ENCODE results near the gene C2CD2L.
A peak's percentile ranks its signal among the peaks of the same experiment; 100 is the strongest.
"Not testable (repeated sequence)": the region's sequence is repeated elsewhere in the genome, so short reads cannot be mapped to it uniquely, and the experiment has no call there.

C2CD2L gene

GRCh38 chr11:119094816-119095065, 12.4 kb upstream of the C2CD2L start:
- FAIRE-seq: no peak
- no peak for DNase-seq (ENCODE audit: insufficient read length, low spot score)
- TF ChIP-seq CTCF (IDR thresholded peaks at IDR 0.05; ENCODE audit: insufficient read depth, missing control alignments): peak; percentile 51

GRCh38 chr11:119095066-119095880, 11.9 kb upstream of the C2CD2L start:
- TF ChIP-seq CTCF (IDR thresholded peaks at IDR 0.05; ENCODE audit: insufficient read depth, missing control alignments): peak; percentile 14
- DNase-seq (ENCODE audit: insufficient read length, low spot score): peak; percentile 89
- FAIRE-seq: peak; percentile 64

- DNase-seq (ENCODE audit: insufficient read length, low spot score) (no peak), FAIRE-seq (no peak)
- TF ChIP-seq CTCF (IDR thresholded peaks at IDR 0.05; ENCODE audit: insufficient read depth, missing control alignments): no peak
Measured at GRCh38 chr11:119099711-119100110, 7.4 kb upstream of the C2CD2L start.

- peak; percentile 55 for TF ChIP-seq CTCF (IDR thresholded peaks at IDR 0.05; ENCODE audit: insufficient read depth, missing control alignments)
- FAIRE-seq (no peak), DNase-seq (ENCODE audit: insufficient read length, low spot score) (no peak)
Measured at GRCh38 chr11:119100246-119100970, 6.7 kb upstream of the C2CD2L start.

- DNase-seq (ENCODE audit: insufficient read length, low spot score): no peak
- no peak for FAIRE-seq
- no peak for TF ChIP-seq CTCF (IDR thresholded peaks at IDR 0.05; ENCODE audit: insufficient read depth, missing control alignments)
Measured at GRCh38 chr11:119100994-119101758, 6.0 kb upstream of the C2CD2L start.

- FAIRE-seq: peak; percentile 51
- DNase-seq (ENCODE audit: insufficient read length, low spot score): no peak
- TF ChIP-seq CTCF (IDR thresholded peaks at IDR 0.05; ENCODE audit: insufficient read depth, missing control alignments): no peak
Measured at GRCh38 chr11:119101759-119102423, 5.3 kb upstream of the C2CD2L start, which contains the start of gene DPAGT1. DPAGT1 (minus strand) TSS chr11:119101853; CDS start chr11:119101655, 198 bp downstream.

- not testable (repeated sequence) for DNase-seq (ENCODE audit: insufficient read length, low spot score); FAIRE-seq
Measured at GRCh38 chr11:119103161-119103664, 3.9 kb upstream of the C2CD2L start.
